T-helper 2 cell (primary cell): Measurements from ENCODE around the gene SLC17A7.

Experiments used
- DNase-seq, 5 experiments: peaks; one replicate each; pipeline versions ENCODE4 v3.0.0 to v3.0.0-alpha.2; 2012 to 2022

Gene SLC17A7

DNA sequence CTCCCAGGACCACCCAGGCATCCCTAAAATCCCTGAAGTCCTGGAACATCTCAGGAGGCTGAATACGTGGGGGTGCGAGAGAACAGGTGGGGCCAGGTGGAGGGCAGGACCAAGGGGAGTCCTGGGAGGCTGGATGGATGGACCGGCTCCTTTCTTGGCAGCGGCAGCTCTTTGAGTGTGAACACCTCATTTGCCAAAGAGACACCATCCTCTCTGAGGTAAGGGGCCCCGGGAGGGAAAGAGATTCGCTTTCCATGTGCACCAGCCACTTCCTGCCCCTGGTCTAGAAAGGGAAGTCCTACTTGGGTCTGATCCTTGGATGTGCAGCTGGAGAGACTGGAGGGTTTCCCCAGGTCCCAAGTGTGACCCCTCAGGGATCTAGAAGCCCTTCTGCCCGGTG is 34.2 kb downstream of the SLC17A7 start:
- DNase-seq: no peak

DNA sequence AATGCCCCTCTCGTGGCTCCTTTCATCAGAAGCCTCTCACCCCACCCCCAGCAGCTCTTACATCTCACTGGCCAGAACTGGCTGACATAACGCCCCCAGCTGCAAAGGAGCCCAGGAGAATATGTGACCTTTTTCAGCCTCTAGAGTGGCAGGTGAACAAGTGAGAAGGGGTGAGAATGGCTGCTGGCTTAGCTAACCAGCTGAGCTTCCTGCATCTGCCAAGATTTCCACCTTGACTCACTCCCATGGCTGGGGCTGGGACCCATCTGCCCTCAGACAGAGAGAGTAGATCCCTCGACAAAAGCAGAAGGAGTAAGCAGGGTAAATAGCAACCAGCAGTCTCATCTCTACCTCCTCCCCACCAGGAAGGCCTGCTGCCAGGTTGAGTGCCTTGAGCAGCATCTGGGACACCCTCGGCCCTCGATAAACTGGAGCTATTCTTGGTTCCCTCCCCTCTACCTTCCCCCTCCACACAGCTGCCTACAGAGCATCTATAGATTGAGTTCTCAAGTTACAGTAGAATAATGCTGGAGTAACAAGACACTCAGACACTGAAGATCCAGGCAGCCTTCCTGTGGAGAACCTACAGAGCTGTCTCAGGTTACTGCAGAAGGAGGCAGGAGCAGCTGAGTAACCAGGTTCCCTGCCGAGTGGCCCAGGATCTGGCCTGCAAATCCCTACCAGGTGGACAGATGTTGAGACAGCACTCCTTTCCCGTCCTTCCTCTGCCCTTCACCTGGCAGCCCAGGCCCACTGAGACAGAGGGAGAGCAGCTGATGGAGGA is 37.7 kb downstream of the SLC17A7 start:
- no peak for DNase-seq

DNA sequence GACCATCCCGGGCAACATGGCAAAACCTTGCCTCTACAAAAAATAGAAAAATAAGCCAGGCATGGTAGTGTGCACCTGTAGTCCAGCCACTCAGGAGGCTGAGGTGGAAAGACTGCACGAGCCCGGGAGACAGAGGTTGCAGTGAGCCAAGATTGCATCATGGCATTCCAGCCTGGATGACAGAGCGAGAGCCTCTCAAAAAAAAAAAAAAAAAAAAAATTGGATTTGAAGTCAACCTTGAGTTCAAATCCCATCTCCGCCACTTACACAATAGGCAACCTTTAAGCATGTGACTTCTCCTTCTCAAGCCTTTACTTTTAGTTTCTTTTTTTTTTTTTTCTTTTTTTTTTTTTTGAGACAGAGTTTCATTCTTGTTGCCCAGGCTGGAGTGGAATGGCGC is 41.3 kb downstream of the SLC17A7 start:
- no peak for DNase-seq

DNA sequence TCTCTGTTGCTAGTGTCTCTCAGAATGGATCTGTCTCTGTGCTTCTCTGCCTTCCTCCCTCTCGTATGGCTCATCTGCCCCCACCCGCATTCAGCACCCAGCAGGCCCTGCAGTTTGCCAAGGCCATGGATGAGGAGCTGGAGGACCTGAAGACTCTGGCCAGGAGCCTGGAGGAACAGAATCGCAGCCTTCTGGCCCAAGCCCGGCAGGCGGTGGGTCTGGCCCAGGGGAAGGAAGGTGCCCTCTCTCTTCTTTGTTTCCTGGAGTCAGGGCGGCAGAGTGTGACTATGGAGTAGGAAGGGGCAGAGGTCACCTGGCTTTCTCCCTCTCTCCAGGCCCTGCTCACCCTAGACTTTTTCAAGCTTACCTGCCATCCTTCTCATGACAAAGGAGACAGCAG is 42.4 kb downstream of the SLC17A7 start:
- no peak for DNase-seq

DNA sequence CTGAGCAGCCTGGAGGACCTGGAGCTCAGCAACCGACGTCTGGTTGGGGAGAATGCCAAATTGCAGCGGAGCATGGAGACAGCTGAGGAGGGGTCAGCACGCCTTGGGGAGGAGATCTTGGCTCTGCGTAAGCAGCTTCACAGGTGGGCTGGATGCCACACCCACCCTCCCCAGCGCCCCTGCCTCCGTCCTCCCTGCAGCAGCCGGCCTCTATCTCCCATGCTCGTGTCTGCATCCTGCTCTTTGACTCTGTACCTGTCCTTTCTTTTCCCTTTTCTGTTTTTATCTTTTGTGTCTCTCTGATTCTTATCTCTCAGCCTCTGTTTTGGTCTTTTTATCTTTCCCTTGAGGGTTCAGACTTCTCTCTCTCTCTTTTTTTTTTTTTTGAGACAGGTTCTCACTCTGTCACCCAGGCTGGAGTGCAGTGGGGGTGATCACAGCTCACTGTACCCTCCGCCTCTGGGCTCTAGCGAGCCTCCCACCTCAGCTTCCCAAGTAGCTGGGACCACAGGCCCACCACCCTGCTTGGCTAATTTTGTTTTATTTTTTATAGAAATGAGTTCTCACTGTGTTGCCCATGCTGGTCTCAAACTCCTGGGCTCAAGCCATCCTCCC is 43.2 kb downstream of the SLC17A7 start:
- no peak for DNase-seq

DNA sequence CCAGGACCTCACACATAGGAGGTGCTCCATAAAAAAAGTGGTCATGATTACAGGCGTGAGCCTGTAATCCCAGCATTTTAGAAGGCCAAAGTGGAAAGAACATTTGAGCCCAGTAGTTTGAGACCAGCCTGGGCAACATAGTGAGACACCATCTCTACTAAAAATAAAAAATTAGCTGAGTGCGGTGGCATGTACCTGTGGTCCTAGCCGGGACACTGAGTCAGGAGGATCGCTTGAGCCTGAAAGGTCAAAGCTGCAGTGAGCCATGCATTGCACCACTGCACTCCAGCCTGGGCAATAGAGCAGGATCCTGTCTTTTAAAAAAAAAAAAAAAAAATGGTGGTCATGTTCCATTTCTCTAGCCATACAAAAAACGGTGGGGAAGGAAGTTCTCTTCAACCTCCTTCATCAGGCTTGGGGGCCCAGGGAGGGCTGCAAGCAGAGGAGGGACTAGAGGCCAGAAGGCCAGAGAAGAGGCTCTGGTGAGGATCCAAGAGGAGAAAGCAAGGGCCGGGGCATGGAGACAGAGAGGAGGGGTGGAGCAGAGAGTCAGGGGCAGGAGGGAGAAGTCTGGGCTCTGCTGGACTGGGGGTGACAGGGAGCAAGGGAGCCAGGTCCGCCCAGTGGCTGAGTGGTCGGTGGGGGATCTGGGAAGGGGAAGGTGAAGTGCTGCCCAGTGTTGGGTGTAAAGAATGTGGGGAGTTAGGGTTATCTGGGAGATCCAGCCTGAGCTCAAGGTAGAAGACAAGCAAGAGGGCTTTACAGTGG is 44.4 kb downstream of the SLC17A7 start:
- no peak for DNase-seq

DNA sequence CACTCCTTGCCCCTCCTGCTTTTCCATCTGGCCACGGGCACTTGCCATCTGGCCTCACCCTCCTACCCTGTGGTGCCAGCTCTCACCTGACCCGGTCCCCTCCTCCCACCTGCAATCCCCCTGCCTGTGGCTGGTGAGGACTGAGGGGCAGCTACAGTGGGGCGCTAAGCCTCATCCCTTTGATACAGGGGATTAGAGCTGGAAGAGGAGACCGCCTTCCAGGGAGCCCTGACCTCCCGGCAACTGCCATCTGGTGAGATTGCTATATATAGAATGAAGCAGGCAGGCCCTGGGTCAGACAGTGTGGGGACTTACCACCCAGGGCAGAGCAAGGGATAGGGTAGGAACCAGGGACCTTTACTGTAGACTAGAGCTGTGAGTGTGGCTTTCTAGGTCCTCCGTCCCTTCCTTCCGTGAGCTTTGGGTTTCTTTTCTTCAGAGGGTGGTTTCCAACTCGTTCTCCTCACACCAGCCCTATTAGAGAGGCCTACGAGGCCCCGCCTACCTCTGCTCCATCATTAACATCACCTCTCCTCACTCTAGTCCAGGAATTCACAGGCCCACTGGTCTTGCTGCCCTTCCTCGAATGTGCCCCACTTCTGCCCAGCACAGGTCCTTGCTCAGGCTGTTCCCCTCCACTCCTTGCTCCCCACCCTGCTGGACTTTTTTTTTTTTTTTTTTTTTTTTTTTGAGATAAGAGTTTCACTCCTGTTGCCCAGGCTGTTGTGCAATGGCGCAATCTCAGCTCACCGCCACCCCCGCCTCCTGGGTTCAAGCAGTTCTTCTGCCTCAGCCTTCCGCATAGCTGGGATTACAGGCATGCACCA is 45.5 kb downstream of the SLC17A7 start:
- no peak for DNase-seq

DNA sequence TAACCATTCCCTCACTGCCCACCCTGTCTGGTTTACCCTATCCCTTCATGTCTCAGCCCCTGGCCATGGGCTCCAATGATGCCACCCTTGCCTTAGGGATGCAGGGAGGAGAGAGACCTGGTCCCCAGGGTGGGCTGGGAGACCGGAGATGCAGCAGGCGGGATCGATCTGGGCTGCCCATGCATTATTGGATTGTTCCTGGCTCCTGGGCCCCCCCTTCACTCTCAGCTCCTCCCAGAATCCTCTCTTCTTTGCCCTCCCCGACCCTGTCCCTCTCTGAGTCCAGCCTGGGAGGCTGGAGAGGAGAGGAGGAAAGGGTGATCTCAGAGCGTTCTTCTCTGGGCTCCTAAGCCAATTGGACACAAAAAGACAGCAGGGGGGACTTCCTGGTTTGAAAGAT is 47.4 kb downstream of the SLC17A7 start:
- no peak for DNase-seq

DNA sequence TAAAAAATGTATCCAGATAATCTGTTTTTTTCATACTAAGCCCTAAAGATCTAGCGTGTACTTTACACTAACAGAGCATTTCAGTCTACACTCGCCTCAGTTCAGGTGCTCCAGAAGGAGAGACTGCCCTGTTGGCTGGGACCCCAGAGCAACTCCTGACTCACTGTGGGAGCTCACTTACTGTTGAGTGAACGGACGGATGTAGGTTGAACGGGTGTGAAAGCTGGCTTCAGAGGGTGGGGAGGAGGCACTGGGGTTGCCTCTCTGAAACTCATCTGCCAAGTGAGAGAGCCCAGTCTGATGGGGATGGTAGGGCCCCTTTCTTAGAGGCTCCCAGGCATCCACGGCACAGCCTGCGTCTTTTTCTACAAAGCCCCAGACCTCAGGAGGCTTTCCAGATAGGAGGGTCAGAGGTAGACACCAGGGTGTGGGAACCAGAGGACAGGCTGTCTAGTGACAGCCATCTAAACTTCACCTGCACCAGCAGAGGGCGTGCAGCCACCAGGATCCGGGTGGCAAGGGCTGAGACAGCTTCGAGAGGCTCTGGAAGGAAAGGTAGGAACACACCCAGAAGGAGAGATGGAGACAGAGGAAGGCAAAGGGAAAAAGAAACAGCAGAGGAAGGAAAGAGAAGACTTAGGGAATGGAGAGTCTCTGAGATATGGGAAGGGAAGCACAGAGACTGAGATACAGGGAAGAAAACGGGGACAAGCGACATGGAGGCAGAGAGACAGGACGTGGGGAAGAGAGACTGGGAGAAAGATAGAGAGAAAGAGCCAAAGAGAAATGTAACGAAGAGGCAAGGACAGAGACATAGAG is 49.5 kb downstream of the SLC17A7 start:
- peak; percentile 49 to 79 (median 65) for DNase-seq

DNA sequence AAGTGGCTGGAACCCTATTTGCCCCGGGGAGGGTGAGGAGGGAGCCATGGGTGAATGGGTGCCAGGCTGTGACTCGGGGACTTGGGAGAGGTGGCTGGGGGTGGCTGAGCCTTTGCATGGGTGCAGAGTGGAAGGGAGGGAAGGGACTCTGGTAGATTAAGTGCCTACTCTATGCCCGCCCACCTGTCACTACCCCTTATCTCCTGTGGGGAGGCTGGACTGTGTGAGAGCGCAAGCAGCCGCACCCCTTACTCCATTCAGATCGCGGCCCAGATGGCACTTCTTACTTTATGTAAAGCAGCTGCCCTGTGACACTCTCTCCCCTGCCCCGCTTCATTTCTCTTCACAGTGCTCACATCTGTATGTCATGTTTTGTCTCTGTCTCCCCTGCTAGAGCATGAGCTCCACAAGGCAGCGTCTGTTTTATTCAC is 50.4 kb downstream of the SLC17A7 start:
- no peak for DNase-seq

DNA sequence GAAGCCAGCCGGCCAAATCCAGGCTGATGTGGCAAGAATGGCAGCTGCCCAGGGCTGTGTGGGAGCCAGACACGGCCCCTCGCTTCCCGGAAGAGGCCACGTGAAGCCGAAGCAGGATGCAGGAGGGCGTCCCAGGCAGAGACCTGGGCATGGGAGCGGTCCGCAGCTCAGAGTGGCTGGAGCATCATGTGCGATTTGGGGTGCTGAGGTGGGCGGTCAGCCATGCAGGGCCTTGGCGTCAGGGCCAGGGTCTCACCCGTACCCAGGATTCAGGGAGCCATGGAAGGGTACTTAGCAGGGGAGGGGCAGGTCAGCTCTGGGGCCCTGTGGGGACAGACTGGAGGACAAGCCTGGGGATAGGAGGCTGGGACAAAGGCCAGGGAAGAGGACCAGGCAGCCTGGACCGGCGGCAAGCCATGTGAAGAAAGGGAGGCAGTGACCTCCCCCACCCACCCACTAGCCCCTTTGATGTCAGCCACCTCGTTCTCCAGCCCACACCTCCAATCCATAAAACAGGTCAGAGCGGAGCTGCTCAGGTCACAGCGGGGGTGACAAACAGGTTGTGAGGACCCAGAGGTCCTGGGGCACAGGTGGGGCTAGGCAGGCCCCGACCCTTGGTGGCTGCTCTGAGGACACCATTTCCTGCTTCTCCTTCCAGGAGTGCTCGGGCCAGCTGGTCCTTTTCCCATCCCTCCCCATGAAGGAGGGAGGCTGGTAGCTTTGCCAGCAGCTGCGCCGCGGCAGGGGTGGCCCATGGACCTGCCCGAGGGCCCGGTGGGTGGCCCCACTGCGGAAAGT is 51.0 kb downstream of the SLC17A7 start:
- no peak for DNase-seq

DNA sequence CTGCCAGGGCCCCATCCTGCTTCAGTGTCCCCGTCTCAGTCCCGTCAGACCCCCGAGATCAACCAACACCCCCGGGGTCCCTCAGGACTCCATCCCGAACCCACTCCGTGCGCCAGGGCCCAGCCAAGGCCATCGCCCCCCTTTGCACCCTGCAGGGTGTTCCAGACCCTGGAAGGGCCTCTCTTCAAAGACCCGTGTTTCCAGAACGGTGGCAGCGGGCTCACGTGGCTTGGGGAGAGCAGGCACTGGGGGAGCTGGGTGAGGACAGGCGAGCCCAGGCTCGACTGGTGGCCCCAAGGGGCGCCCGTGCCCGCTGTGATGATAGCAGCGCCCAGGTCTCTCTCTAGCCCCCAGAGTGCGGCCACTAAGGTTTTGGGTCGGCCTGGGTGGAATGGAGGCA is 51.9 kb downstream of the SLC17A7 start:
- no peak for DNase-seq

DNA sequence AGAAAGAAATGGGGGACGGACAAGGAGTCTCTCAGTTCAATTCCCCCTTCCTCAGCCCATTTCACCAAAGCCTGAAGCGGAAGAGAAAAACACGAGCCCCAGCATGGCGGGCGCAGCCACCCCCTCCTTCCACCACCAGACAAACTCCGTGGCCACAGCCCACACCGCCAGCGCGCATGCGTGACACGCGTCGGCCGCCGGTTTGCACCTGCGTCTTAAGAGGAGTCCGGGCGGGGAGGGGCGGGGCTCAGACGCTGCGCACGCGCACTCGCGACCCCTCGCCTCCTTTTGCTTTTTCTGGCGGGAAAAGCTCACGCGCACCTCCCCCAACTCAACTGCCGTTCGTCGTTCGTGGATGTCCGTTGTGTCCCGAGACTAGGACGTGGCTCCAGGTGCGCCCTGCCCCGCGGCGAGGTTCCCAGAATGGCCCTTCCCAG is 53.4 kb downstream of the SLC17A7 start, which contains the start of gene KASH5:
TSS of gene KASH5 (plus strand) at position 314 of the 437 bp plus-strand sequence. CDS start 2,635 bp downstream, outside the sequence.
- peak; percentile 69 to 90 (median 73) for DNase-seq

DNA sequence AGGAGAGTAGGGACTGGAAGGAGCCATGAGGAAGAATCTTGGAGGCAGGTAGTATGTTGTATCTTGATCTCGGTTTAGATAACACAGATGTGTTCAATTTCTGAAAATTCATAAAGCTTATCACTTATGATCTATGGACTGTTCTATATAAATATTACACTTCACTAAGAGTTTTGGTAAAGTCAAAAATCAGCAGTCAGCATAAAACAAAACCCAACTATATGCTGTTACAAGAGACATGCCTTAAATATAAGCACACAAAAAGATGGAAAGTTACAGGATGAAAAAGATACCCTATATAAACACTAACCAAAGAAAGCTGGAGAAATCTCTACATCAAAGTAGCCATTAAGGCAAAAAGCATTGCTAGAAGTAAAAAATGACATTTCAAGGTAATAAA is 57.7 kb downstream of the SLC17A7 start:
- no peak for DNase-seq

DNA sequence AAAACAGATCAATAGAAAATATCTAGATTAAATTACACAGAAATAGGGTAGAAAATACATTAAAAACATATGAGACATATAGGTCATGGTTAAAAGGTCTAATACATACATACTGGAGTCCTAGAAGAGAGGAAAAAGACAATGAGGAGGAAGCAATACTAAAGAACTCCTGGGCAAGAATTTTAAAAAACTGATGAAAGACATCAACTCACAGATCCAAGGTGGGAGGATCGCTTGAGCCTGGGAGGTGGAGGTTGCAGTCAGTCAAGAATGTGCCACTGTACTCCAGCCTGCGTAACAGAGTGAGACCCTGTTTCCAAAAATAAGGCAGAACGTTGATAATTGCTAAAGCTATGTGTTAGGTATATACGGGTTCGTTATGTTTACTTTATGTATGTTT is 58.7 kb downstream of the SLC17A7 start:
- no peak for DNase-seq

DNA sequence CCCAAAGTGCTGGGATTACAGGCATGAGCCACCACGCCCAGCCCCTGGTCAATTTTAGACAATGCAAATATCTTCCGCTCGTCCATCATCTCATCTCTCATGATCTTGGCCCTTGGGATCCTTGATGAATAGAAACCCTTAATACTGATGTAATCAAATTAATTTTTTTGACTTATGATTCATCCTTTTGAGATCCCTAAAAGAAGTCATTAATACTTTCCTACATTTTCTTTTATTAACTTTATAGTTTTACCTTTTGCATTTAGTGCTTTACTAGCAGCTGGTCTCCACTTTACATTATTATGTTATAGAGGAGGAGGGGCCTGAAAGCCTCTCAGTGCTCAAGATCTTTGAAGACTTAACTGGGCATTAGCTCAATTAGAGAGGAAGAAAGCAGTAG is 60.9 kb downstream of the SLC17A7 start:
- no peak for DNase-seq
